Endothelial cell of umbilical vein (primary cell): Measurements from ENCODE around the gene BHLHA15. TPM values are rescaled to one million over a fixed set of nuclear protein-coding genes. Genes with fewer than 3 reads are reported as not detected.

Experiments used
- BruUV-seq: library from RNA; stranded (reverse); fragments of 400-500 nt; replicated peaks from 2 replicates; lab custom pipeline; 2021; lab: Mats Ljungman, UMichigan
- CTCF ChIA-PET: fragments of 300-600, 350-600 bp; sonication (Branson Sonifier 250); formaldehyde crosslinking; loops from one replicate; lab custom pipeline; 2021; ENCODE audit warnings: antibody characterized with exemption, inconsistent platforms; lab: Charles Lee
- POLR2A ChIA-PET: fragments of 300-600, 350-600 bp; sonication (Branson Sonifier 250); formaldehyde crosslinking; loops from one replicate; lab custom pipeline; 2021; ENCODE audit warnings: antibody characterized with exemption, inconsistent platforms; lab: Charles Lee
- DNase-seq: peaks from one replicate; pipeline ENCODE4 v3.0.0-alpha.2; 2011; ENCODE audit warnings: low read depth, low spot score
- FAIRE-seq: peaks from 2 replicates; lab custom pipeline; 2011; peaks lifted over from hg19 to GRCh38; lab: Jason Lieb, UNC
- H2AFZ ChIP-seq: 2 replicates; pipeline ENCODE4 v1.6.0; 2012; ENCODE audit warnings: low read depth, low read length, control low read depth, inconsistent platforms
- H3K27ac ChIP-seq: 2 replicates; pipeline ENCODE4 v1.5.1; 2011; ENCODE audit warnings: low read depth, mild to moderate bottlenecking, control low read depth, low read length, moderate library complexity; ENCODE audit not compliant: insufficient read depth
- H3K27me3 ChIP-seq, 2 experiments: 2 replicates each; pipeline versions ENCODE4 v1.6.0 to v1.6.1; 2011; ENCODE audit warnings: low read length in 2 of 2, mixed read lengths in 1 of 2; ENCODE audit not compliant: control insufficient read depth in 2 of 2, insufficient read depth in 2 of 2
- H3K36me3 ChIP-seq, 2 experiments: 2 replicates in 1 of 2; 3 replicates in 1 of 2; pipeline ENCODE4 v1.5.1; 2011; ENCODE audit warnings: low read length in 2 of 2, mild to moderate bottlenecking in 1 of 2, moderate library complexity in 1 of 2; ENCODE audit not compliant: control insufficient read depth in 2 of 2, insufficient read depth in 2 of 2; ENCODE audit errors: extremely low read depth in 1 of 2
- H3K4me1 ChIP-seq: 3 replicates; pipeline ENCODE4 v1.5.1; 2011; ENCODE audit warnings: mild to moderate bottlenecking, low read length; ENCODE audit not compliant: control insufficient read depth, insufficient read depth; ENCODE audit errors: extremely low read depth
- H3K4me2 ChIP-seq: 2 replicates; pipeline ENCODE4 v1.6.1; 2011; ENCODE audit warnings: low read length, control low read depth, mixed read lengths; ENCODE audit not compliant: insufficient read depth
- H3K4me3 ChIP-seq, 3 experiments: fragments of 200-600 bp in 1 of 3; sonication (generic), shearing (Covaris generic) in 1 of 3; replicated peaks in 1 of 3; 2 replicates each; pipeline ENCODE4 v1.5.1; 2011 to 2016; ENCODE audit warnings: control low read depth in 3 of 3, low read length in 3 of 3, mild to moderate bottlenecking in 2 of 3, inconsistent platforms in 1 of 3, low read depth in 1 of 3, moderate library complexity in 1 of 3; ENCODE audit not compliant: insufficient read depth in 1 of 3
- H3K79me2 ChIP-seq: 2 replicates; pipeline ENCODE4 v1.6.0; 2012; ENCODE audit warnings: low read length, inconsistent platforms; ENCODE audit not compliant: control insufficient read depth, insufficient read depth
- H3K9ac ChIP-seq: replicated peaks from 2 replicates; pipeline ENCODE3; 2011; ENCODE audit warnings: low read length, control low read depth; ENCODE audit not compliant: insufficient read depth; ENCODE audit errors: extremely low read depth
- H3K9me1 ChIP-seq: replicated peaks from 3 replicates; pipeline ENCODE4 v1.6.0; 2011; ENCODE audit warnings: mild to moderate bottlenecking, low read length; ENCODE audit not compliant: control insufficient read depth, insufficient read depth; ENCODE audit errors: extremely low read depth
- H3K9me3 ChIP-seq: replicated peaks from 2 replicates; pipeline ENCODE4 v1.5.1; 2012; ENCODE audit warnings: low read length, inconsistent platforms; ENCODE audit not compliant: control insufficient read depth, insufficient read depth
- H4K20me1 ChIP-seq: replicated peaks from 2 replicates; pipeline ENCODE3; 2011; ENCODE audit warnings: mild to moderate bottlenecking, low read length; ENCODE audit not compliant: control insufficient read depth, insufficient read depth; ENCODE audit errors: extremely low read depth
- CTCF ChIP-seq, 2 donors: IDR thresholded peaks; 1 replicate in 1 of 2; 2 replicates in 1 of 2; pipeline ENCODE4 v1.5.1; 2011; ENCODE audit warnings: low read length in 2 of 2, mild to moderate bottlenecking in 2 of 2, moderate library complexity in 2 of 2, control low read depth in 1 of 2, inconsistent platforms in 1 of 2, low read depth in 1 of 2; ENCODE audit not compliant: insufficient read depth in 1 of 2; ENCODE audit errors: extremely low read depth in 1 of 2
- EZH2 ChIP-seq: IDR thresholded peaks from 2 replicates; pipeline ENCODE4 v1.6.1; 2012; ENCODE audit warnings: borderline replicate concordance, low read depth, mild to moderate bottlenecking, moderate library complexity, low read length, inconsistent platforms; ENCODE audit not compliant: severe bottlenecking
- GATA2 ChIP-seq: IDR thresholded peaks from 2 replicates; pipeline ENCODE4 v1.7.0; 2011; ENCODE audit warnings: low read depth, mild to moderate bottlenecking, moderate library complexity, mixed read lengths, low read length; ENCODE audit not compliant: insufficient read length, insufficient read depth
- POLR2AphosphoS5 ChIP-seq: IDR thresholded peaks from 2 replicates; pipeline ENCODE4 v1.6.1; 2012; ENCODE audit warnings: low read depth, mild to moderate bottlenecking, control low read depth, low read length, moderate library complexity; ENCODE audit not compliant: insufficient read depth
- dilution Hi-C: fragments of 300-500 bp; cut with MboI; formaldehyde crosslinking; loops from one replicate; pipeline ENCODE4 v1.15.0; 2019; ENCODE audit warnings: low sequenced_read_pairs; ENCODE audit not compliant: extremely low pct_ligation_motif_present
- intact Hi-C: fragments of 100-400 bp; cut with micrococcal nuclease; formaldehyde crosslinking; loops from one replicate; pipeline ENCODE4 v1.10.0; 2022
- polyA plus RNA-seq, 4 experiments: library from polyadenylated mRNA; depleted of rRNA in 3 of 4; stranded (reverse) in 3 of 4; unstranded in 1 of 4; fragments of >200 nt; gene quantifications; 2 replicates each; pipeline versions ENCODE4 v1.2.1 to v1.2.3, GENCODE V29; 2011 to 2012; ENCODE audit warnings: missing spikeins in 1 of 4
- total RNA-seq: library from RNA; stranded (reverse); gene quantifications from 2 replicates; pipeline ENCODE4 v1.2.3, GENCODE V29; 2021
- TF ChIP-seq, protein P1 (sequence below): IDR thresholded peaks from 2 replicates; pipeline ENCODE4 v1.6.1; 2011; ENCODE audit not compliant: insufficient read depth, insufficient read length

Gene BHLHA15
- total and polyA plus RNA-seq, 2 donors (not counting 3 experiments of a cell fraction or from before 2014, with no cell fraction given): 0.81 to 1.2 TPM

DNA sequence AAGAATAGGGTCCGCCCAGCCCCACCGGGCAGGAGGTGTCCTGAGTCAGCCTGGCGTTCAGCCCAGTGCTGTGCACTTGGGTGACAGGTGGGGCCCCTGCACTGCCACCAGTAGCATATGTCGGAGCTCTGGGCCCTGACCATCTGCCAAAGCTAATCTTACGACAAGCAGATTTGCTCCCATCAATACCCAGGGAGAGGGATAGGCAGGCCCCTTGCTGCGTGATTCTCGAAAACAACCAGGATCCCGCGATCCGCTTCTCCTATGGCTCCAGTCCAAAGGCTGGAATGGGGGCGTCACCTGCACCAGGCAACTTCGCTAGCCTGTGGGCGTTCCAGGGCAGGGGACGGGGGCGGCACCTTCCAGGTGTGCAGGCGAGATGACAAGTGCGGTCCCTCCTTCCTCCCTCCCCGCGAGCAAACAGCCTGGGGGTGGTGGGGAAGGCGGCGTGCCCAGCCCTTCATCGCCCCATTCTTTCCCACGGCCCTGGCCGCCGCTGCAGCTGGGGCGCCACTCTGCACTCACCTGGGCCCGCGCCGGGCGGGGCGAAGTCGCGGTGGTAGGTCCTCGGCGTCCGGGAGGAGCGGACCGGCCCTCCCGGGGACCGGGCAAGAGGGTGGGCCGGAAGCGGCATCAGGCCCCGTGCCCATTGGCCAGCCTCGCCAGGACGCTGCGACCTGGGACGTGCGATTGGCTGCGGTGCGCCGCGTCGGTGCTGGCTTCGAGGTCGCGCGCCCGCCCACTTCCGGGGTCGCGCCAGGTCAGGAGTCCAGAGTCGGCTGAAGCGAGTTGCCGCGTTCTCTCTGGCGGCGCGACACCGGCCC lies 40.6 kb downstream of the BHLHA15 start, which contains the start of gene TECPR1:
TSS of gene TECPR1 (minus strand) at position 632 of the 824 bp plus-strand sequence. CDS start 6,086 bp downstream, outside the sequence.
- BruUV-seq: no TSS peak
- H3K4me3 ChIP-seq: peak within 1 kb of the TSS; percentile 53 to 96 (median 65)
- H4K20me1 ChIP-seq: no peaks in the 10 kb centered on the region
- peaks cover 40% of the 10 kb centered on the region for H3K79me2 ChIP-seq
- ChIA-PET POLR2A (no interaction called here), CTCF (interaction anchor here (1.5 to 3.2 kb wide), 3 partner anchors 15 to 17 kb away, joined by 4 to 12 read pairs (median 7); no protein-coding TSS in a partner anchor)
- TF ChIP-seq GATA2: no peak
- TF ChIP-seq, protein P1, sequence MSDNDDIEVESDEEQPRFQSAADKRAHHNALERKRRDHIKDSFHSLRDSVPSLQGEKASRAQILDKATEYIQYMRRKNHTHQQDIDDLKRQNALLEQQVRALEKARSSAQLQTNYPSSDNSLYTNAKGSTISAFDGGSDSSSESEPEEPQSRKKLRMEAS: no peak
- TF ChIP-seq EZH2: no peak
- TF ChIP-seq POLR2AphosphoS5: peak; percentile 81
- no peak for TF ChIP-seq CTCF (IDR thresholded peaks at IDR 0.05; ENCODE audit: extremely low read depth in 1 of 2, insufficient read depth in 1 of 2, low read depth in 1 of 2, low read length in 2 of 2)
- no peaks in the 10 kb centered on the region for H3K9me3 ChIP-seq
- H3K27ac ChIP-seq: peak within 1 kb of the TSS; percentile 58
- DNase-seq: peak; percentile 89
- peak within 1 kb of the TSS; percentile 81 for H3K9ac ChIP-seq
- peak within 1 kb of the TSS; percentile 72 for H2AFZ ChIP-seq
- dilution Hi-C loops (no loop called here), intact Hi-C loops (loop anchor here (1.0 to 2.0 kb wide), 3 partner anchors 14 to 149 kb away; partner anchors contain the start of gene BAIAP2L1)
- H3K4me1 ChIP-seq: peaks cover 43% of the 10 kb centered on the region
- H3K9me1 ChIP-seq: no peaks in the 10 kb centered on the region
- no peaks in the 10 kb centered on the region for H3K27me3 ChIP-seq
- FAIRE-seq: peak; percentile 94
- H3K36me3 ChIP-seq: no peaks in the 10 kb centered on the region
- peak within 1 kb of the TSS; percentile 80 for H3K4me2 ChIP-seq
